HEK293 (cell line): ENCODE data around the gene PPP6C.

Source experiments
- CTCF ChIA-PET: fragments of 350-600 bp; formaldehyde crosslinking; extraction: SDS; loops from one replicate; lab custom pipeline; 2021; ENCODE audit warnings: antibody characterized with exemption; lab: Yijun Ruan, JAX
- POLR2A ChIA-PET: fragments of 300-600 bp; formaldehyde crosslinking; extraction: SDS; loops from one replicate; lab custom pipeline; 2020; ENCODE audit warnings: antibody characterized with exemption, inconsistent platforms; lab: Yijun Ruan, JAX
- H3K27ac ChIP-seq: fragments of 200-500 bp; sonication (Bioruptor generic); 2 replicates; pipeline ENCODE4 v1.5.1; 2014; ENCODE audit warnings: low read depth, low read length, control low read depth, inconsistent platforms; ENCODE audit errors: extremely low read depth
- H3K36me3 ChIP-seq, 2 experiments: fragments of 200-500 bp in 1 of 2; sonication (Bioruptor generic) in 1 of 2; 1 replicate in 1 of 2; 2 replicates in 1 of 2; pipeline ENCODE4 v1.5.1; 2014 to 2017; ENCODE audit warnings: inconsistent platforms in 2 of 2, low read length in 2 of 2; ENCODE audit not compliant: control insufficient read depth in 2 of 2, insufficient read depth in 1 of 2
- H3K4me1 ChIP-seq: fragments of 200-500 bp; sonication (Bioruptor generic); 2 replicates; pipeline ENCODE4 v1.5.1; 2014; ENCODE audit warnings: mild to moderate bottlenecking, low read length, inconsistent platforms; ENCODE audit not compliant: control insufficient read depth, insufficient read depth
- H3K4me3 ChIP-seq: 2 replicates; pipeline ENCODE4 v1.5.1; 2011; ENCODE audit warnings: low read depth, mild to moderate bottlenecking, control low read depth, low read length, moderate library complexity
- H3K9me3 ChIP-seq: fragments of 200-500 bp; sonication (Bioruptor generic); 2 replicates; pipeline ENCODE4 v1.5.1; 2014; ENCODE audit warnings: low read depth, low read length, inconsistent platforms; ENCODE audit not compliant: control insufficient read depth, insufficient read depth
- KLF10 ChIP-seq: fragments of 450-650 bp; IDR thresholded peaks from 2 replicates; pipeline ENCODE4 v1.5.1; 2018; ENCODE audit warnings: missing biosample characterization, mild to moderate bottlenecking, missing genetic modification characterization
- KLF16 ChIP-seq: fragments of 450-650 bp; formaldehyde crosslinking; IDR thresholded peaks from 2 replicates; pipeline ENCODE4 v1.5.1; 2017; ENCODE audit warnings: missing biosample characterization, missing genetic modification characterization
- PBX3 ChIP-seq: sonication (generic); formaldehyde crosslinking; IDR thresholded peaks from 2 replicates; pipeline ENCODE4 v1.8.1; 2022; ENCODE audit warnings: mild to moderate bottlenecking, moderate library complexity, missing genetic modification reagents
- SCRT2 ChIP-seq: fragments of 450-650 bp; formaldehyde crosslinking; IDR thresholded peaks from 2 replicates; pipeline ENCODE4 v1.5.1; 2016; ENCODE audit warnings: missing biosample characterization, missing genetic modification characterization
- TCF7L2 ChIP-seq: IDR thresholded peaks from 2 replicates; pipeline ENCODE4 v1.6.1; 2011; ENCODE audit warnings: low read depth, mild to moderate bottlenecking, inconsistent platforms, low read length, moderate library complexity, borderline replicate concordance
- YY2 ChIP-seq: fragments of 450-650 bp; formaldehyde crosslinking; IDR thresholded peaks from 2 replicates; pipeline ENCODE4 v1.5.1; 2016; ENCODE audit warnings: missing biosample characterization, missing genetic modification characterization
- ZBTB44 ChIP-seq: fragments of 450-650 bp; IDR thresholded peaks from 2 replicates; pipeline ENCODE4 v1.5.1; 2018; ENCODE audit warnings: missing biosample characterization, mild to moderate bottlenecking, missing genetic modification characterization
- ZFP41 ChIP-seq: fragments of 450-650 bp; formaldehyde crosslinking; IDR thresholded peaks from 2 replicates; pipeline ENCODE4 v1.5.1; 2016; ENCODE audit warnings: missing biosample characterization, missing genetic modification characterization, borderline replicate concordance
- ZNF138 ChIP-seq: fragments of 450-650 bp; formaldehyde crosslinking; IDR thresholded peaks from 2 replicates; pipeline ENCODE4 v1.5.1; 2016; ENCODE audit warnings: missing biosample characterization, missing genetic modification characterization, borderline replicate concordance
- ZNF169 ChIP-seq: fragments of 450-650 bp; formaldehyde crosslinking; IDR thresholded peaks from 2 replicates; pipeline ENCODE4 v1.5.1; 2016; ENCODE audit warnings: missing biosample characterization, missing genetic modification characterization
- ZNF19 ChIP-seq: fragments of 450-650 bp; formaldehyde crosslinking; IDR thresholded peaks from 2 replicates; pipeline ENCODE4; 2016; ENCODE audit warnings: missing biosample characterization, missing genetic modification characterization, low read depth
- ZNF549 ChIP-seq: fragments of 450-650 bp; IDR thresholded peaks from 2 replicates; pipeline ENCODE4 v1.5.1; 2018; ENCODE audit warnings: missing biosample characterization, missing genetic modification characterization, mild to moderate bottlenecking, inconsistent platforms, moderate library complexity
- ZNF580 ChIP-seq: fragments of 450-650 bp; formaldehyde crosslinking; IDR thresholded peaks from 2 replicates; pipeline ENCODE4 v1.5.1; 2016; ENCODE audit warnings: missing biosample characterization, missing genetic modification characterization
- ZNF645 ChIP-seq: fragments of 450-650 bp; formaldehyde crosslinking; IDR thresholded peaks from 2 replicates; pipeline ENCODE4; 2016; ENCODE audit warnings: missing biosample characterization, missing genetic modification characterization
- ZNF664 ChIP-seq: fragments of 450-650 bp; formaldehyde crosslinking; IDR thresholded peaks from 2 replicates; pipeline ENCODE4 v1.5.1; 2016; ENCODE audit warnings: missing biosample characterization, missing genetic modification characterization
- ZNF791 ChIP-seq: fragments of 450-650 bp; formaldehyde crosslinking; IDR thresholded peaks from 2 replicates; pipeline ENCODE4 v1.5.1; 2016; ENCODE audit warnings: missing biosample characterization, missing genetic modification characterization
- ZNF792 ChIP-seq: fragments of 450-650 bp; formaldehyde crosslinking; IDR thresholded peaks from 2 replicates; pipeline ENCODE4 v1.5.1; 2016; ENCODE audit warnings: missing biosample characterization, missing genetic modification characterization
- TF ChIP-seq, protein P1 (sequence below): fragments of 450-650 bp; formaldehyde crosslinking; IDR thresholded peaks from 2 replicates; pipeline ENCODE4 v1.5.1; 2017; ENCODE audit warnings: missing biosample characterization, missing genetic modification characterization
- TF ChIP-seq, protein P2 (sequence below): fragments of 450-650 bp; formaldehyde crosslinking; conservative IDR thresholded peaks from 2 replicates; pipeline ENCODE4 v1.5.1; 2016; ENCODE audit warnings: low read depth, missing biosample characterization, missing genetic modification characterization
- TF ChIP-seq, protein P3 (sequence below): fragments of 450-650 bp; formaldehyde crosslinking; IDR thresholded peaks from 2 replicates; pipeline ENCODE4 v1.5.1; 2016; ENCODE audit warnings: missing biosample characterization, missing genetic modification characterization

Gene PPP6C

DNA sequence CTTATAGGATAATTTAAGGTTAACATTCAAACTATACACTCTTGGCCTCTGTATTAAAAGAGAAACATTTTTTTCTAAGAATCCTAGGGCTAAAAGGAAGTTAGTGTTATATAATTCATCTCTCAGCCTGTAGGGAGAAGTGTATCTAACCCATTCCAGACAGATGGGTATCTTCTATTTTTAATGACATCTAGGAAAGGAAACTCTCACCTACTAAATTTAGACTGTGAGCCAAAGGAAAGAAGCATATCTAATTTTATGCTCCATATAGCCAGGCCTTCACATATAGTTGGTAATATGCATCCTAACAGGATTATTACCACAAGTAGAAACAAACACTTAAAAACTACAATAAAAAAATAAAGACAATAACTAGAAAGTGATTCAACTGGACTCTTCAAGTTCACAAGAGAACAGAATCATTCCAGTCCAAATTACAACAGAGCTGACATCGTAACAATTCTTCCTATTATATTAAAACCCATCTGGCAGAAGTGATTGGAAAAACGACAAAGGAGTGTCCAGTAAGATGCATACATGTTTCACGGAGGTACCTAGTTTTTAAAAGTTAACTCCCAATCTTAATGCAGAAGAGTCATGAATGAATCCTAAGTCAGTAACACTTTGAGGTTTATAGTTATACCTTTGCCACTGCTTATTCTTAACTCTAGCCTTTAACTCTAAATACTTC lies 85.7 kb downstream of the PPP6C start:
- H3K4me1 ChIP-seq = no peaks in the 10 kb centered on the region
- no peak overlapping the region for H3K4me3 ChIP-seq
- no peak overlapping the region for H3K27ac ChIP-seq
- no peaks in the 10 kb centered on the region for H3K36me3 ChIP-seq
- CTCF ChIA-PET = no interaction called here
- TF ChIP-seq, protein P1, sequence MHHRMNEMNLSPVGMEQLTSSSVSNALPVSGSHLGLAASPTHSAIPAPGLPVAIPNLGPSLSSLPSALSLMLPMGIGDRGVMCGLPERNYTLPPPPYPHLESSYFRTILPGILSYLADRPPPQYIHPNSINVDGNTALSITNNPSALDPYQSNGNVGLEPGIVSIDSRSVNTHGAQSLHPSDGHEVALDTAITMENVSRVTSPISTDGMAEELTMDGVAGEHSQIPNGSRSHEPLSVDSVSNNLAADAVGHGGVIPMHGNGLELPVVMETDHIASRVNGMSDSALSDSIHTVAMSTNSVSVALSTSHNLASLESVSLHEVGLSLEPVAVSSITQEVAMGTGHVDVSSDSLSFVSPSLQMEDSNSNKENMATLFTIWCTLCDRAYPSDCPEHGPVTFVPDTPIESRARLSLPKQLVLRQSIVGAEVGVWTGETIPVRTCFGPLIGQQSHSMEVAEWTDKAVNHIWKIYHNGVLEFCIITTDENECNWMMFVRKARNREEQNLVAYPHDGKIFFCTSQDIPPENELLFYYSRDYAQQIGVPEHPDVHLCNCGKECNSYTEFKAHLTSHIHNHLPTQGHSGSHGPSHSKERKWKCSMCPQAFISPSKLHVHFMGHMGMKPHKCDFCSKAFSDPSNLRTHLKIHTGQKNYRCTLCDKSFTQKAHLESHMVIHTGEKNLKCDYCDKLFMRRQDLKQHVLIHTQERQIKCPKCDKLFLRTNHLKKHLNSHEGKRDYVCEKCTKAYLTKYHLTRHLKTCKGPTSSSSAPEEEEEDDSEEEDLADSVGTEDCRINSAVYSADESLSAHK (tag by site-specific recombination) = no peak
- TF ChIP-seq ZNF138 (tag by site-specific recombination) = no peak
- TF ChIP-seq ZFP41 (tag by site-specific recombination) = no peak
- no peak for TF ChIP-seq ZBTB44 (tag by site-specific recombination)
- no peak for TF ChIP-seq ZNF791 (tag by site-specific recombination)
- TF ChIP-seq PBX3 = no peak
- no peak for TF ChIP-seq TCF7L2
- TF ChIP-seq YY2 (tag by site-specific recombination) = no peak
- TF ChIP-seq, protein P2, sequence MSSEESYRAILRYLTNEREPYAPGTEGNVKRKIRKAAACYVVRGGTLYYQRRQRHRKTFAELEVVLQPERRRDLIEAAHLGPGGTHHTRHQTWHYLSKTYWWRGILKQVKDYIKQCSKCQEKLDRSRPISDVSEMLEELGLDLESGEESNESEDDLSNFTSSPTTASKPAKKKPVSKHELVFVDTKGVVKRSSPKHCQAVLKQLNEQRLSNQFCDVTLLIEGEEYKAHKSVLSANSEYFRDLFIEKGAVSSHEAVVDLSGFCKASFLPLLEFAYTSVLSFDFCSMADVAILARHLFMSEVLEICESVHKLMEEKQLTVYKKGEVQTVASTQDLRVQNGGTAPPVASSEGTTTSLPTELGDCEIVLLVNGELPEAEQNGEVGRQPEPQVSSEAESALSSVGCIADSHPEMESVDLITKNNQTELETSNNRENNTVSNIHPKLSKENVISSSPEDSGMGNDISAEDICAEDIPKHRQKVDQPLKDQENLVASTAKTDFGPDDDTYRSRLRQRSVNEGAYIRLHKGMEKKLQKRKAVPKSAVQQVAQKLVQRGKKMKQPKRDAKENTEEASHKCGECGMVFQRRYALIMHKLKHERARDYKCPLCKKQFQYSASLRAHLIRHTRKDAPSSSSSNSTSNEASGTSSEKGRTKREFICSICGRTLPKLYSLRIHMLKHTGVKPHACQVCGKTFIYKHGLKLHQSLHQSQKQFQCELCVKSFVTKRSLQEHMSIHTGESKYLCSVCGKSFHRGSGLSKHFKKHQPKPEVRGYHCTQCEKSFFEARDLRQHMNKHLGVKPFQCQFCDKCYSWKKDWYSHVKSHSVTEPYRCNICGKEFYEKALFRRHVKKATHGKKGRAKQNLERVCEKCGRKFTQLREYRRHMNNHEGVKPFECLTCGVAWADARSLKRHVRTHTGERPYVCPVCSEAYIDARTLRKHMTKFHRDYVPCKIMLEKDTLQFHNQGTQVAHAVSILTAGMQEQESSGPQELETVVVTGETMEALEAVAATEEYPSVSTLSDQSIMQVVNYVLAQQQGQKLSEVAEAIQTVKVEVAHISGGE = no peak
- no peak for TF ChIP-seq ZNF19 (tag by site-specific recombination)
- no peak for TF ChIP-seq SCRT2 (tag by site-specific recombination)
- no peak for TF ChIP-seq ZNF792 (tag by site-specific recombination)
- TF ChIP-seq, protein P3, sequence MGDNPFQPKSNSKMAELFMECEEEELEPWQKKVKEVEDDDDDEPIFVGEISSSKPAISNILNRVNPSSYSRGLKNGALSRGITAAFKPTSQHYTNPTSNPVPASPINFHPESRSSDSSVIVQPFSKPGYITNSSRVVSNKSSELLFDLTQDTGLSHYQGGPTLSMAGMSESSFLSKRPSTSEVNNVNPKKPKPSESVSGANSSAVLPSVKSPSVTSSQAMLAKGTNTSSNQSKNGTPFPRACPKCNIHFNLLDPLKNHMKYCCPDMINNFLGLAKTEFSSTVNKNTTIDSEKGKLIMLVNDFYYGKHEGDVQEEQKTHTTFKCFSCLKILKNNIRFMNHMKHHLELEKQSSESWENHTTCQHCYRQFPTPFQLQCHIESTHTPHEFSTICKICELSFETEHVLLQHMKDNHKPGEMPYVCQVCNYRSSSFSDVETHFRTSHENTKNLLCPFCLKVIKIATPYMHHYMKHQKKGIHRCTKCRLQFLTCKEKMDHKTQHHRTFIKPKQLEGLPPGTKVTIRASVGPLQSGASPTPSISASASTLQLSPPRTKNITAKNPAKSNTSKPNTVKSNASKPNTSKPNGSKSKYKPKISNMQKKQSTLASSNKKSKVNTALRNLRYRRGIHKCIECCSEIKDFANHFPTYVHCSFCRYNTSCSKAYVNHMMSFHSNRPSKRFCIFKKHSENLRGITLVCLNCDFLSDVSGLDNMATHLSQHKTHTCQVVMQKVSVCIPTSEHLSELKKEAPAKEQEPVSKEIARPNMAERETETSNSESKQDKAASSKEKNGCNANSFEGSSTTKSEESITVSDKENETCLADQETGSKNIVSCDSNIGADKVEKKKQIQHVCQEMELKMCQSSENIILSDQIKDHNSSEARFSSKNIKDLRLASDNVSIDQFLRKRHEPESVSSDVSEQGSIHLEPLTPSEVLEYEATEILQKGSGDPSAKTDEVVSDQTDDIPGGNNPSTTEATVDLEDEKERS (tag by site-specific recombination) = no peak
- TF ChIP-seq ZNF664 (tag by site-specific recombination) = no peak
- no peak for TF ChIP-seq ZNF549
- TF ChIP-seq KLF16 (tag by site-specific recombination) = no peak
- TF ChIP-seq ZNF580 (tag by site-specific recombination) = no peak
- TF ChIP-seq ZNF169 = no peak
- no peak for TF ChIP-seq KLF10 (tag by site-specific recombination)
- no peak for TF ChIP-seq ZNF645 (tag by site-specific recombination)
- POLR2A ChIA-PET = no interaction called here
- no peaks in the 10 kb centered on the region for H3K9me3 ChIP-seq
